Measurements from ENCODE around the gene TPRX1. TPM values are rescaled to one million over a fixed set of nuclear protein-coding genes. Genes with fewer than 3 reads are reported as not detected.
"Not testable (repeated sequence)": the region's sequence is repeated elsewhere in the genome, so short reads cannot be mapped to it uniquely, and the experiment has no call there.

TPRX1 gene, protein sequence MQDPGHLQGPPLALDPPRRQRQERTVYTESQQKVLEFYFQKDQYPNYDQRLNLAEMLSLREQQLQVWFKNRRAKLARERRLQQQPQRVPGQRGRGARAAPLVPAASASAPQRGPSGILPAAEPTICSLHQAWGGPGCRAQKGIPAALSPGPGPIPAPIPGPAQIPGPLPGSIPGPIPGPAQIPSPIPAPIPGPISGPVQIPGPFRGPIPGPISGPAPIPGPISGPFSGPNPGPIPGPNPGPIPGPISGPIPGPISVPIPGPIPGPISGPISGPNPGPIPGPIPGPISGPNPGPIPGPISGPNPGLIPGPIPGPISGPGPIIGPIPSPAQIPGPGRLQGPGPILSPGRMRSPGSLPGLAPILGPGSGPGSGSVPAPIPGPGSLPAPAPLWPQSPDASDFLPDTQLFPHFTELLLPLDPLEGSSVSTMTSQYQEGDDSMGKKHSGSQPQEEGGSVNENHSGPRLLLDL
- not detected in 2 replicates for total RNA-seq (2012; rRNA removed)
- polyA plus RNA-seq (2012; rRNA removed) = not detected in 2 replicates
- not detected in 2 replicates for polyA plus RNA-seq (2012; cell fraction: cytosol; rRNA removed)
- polyA plus RNA-seq (2012; cell fraction: nucleus; rRNA removed; ENCODE audit: low replicate concordance) = not detected in 2 replicates
- Bru-seq, nascent RNA = not detected
- not detected for BruChase-seq, experiment 1, labeled RNA remaining after a 6-hour chase
- not detected for BruChase-seq, experiment 2, labeled RNA remaining after a 2-hour chase
- long read RNA-seq = 0 reads

DNA sequence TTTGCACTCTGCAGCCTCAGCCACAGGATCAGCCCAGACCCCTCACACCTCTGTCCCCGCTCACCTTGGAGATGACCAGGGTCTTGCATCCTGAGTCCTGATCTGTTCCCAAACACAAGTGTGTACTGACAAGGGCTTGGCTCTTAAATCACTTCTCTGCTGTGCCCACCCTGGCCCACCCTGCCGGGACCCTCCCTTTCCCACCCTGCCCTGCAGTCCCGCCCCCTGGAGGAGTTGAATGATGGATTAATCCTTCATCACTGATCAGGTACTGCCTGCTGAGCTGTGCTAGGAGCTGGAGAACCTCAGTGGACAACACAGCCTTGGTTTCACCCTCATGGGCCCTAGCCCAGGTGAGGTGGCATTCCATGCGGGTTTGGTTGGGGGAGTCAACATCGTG lies at the start of gene TPRX1:
Gene TPRX1, minus strand, starts transcription at position 101 of the 400 bp plus-strand sequence. Its CDS starts 12 bp downstream, at position 89.
- 71% methylated on average over 1 of the region's 5 CpGs; no CpG with 5 or more reads in 1 of the 2 experiments for WGBS, 2 experiments (ENCODE audit: extremely low coverage in 2 of 2, insufficient read length in 1 of 2)
- intact Hi-C loops (cut with micrococcal nuclease); dilution Hi-C loops (cut with HindIII; ENCODE audit: low sequenced_read_pairs, unreplicated experiment); H4K91ac ChIP-seq (ENCODE audit: insufficient read depth, low read depth, low read length); H3K23ac ChIP-seq (ENCODE audit: low read depth, low read length); DNase-seq; CTCF ChIA-PET; H3K27ac ChIP-seq (ENCODE audit: insufficient read depth, low read length); H3K56ac ChIP-seq (ENCODE audit: extremely low read depth, insufficient read depth, low read length); H3K14ac ChIP-seq (replicated peaks; ENCODE audit: low read depth, low read length); H3K4me1 ChIP-seq (ENCODE audit: control insufficient read depth, insufficient read depth, low read length); H4K5ac ChIP-seq (ENCODE audit: low read depth, low read length); H3K4me2 ChIP-seq (ENCODE audit: low read depth, low read length); POLR2A ChIA-PET (ENCODE audit: unreplicated experiment); H2BK20ac ChIP-seq (ENCODE audit: low read depth, low read length); in situ Hi-C loops (cut with MboI; ENCODE audit: low sequenced_read_pairs); H4K8ac ChIP-seq (ENCODE audit: low read depth in 2 of 2, low read length in 2 of 2); H2BK5ac ChIP-seq (ENCODE audit: low read depth, low read length, poor library complexity, severe bottlenecking); H2BK120ac ChIP-seq (ENCODE audit: low read depth, low read length); H2BK15ac ChIP-seq (ENCODE audit: low read depth, low read length); H3K9me1 ChIP-seq (ENCODE audit: insufficient read depth, low read length); H3K79me1 ChIP-seq (ENCODE audit: low read depth in 1 of 2, low read length in 2 of 2); BruUV-seq (replicated peaks); H2AFZ ChIP-seq (replicated peaks; ENCODE audit: low read length, poor library complexity); H3K18ac ChIP-seq (ENCODE audit: low read depth, low read length); H3K9me3 ChIP-seq (ENCODE audit: control insufficient read depth, insufficient read depth, low read length); ATAC-seq (ENCODE audit: low read depth); H2AK5ac ChIP-seq (ENCODE audit: low read depth, low read length); H2AK9ac ChIP-seq (replicated peaks; ENCODE audit: low read depth, low read length, poor library complexity); H3K36me3 ChIP-seq (ENCODE audit: control insufficient read depth, insufficient read depth, low read length); H3K4me3 ChIP-seq (ENCODE audit: insufficient read depth, low read depth, low read length); H4K20me1 ChIP-seq (ENCODE audit: insufficient read depth, low read length); H3K9ac ChIP-seq (ENCODE audit: low read depth, low read length); H3K4ac ChIP-seq (ENCODE audit: low read depth, low read length); H3K27me3 ChIP-seq (ENCODE audit: control insufficient read depth, insufficient read depth, low read length): not testable (repeated sequence)

Data from IMR-90 (cell line).